IMR-90 (cell line): ENCODE results near the gene CYBRD1.
A peak's percentile ranks its signal among the peaks of the same experiment; 100 is the strongest.

Experiments
- BHLHE40 ChIP-seq: fragments of 150-350 bp; IDR thresholded peaks from 2 replicates; pipeline ENCODE4 v1.6.1; 2016; ENCODE audit warnings: mild to moderate bottlenecking, low read depth, low read length
- CHD1 ChIP-seq: IDR thresholded peaks from 2 replicates; pipeline ENCODE4 v1.6.1; 2012; ENCODE audit warnings: low read depth, low read length, improper control_type of control experiment
- CTCF ChIP-seq: conservative IDR thresholded peaks from 2 replicates; pipeline ENCODE4 v1.5.1; 2012; ENCODE audit warnings: mild to moderate bottlenecking, low read depth, low read length, improper control_type of control experiment
- FOS ChIP-seq: fragments of 150-350 bp; IDR thresholded peaks from 2 replicates; pipeline ENCODE4 v1.6.1; 2016; ENCODE audit warnings: low read depth, low read length
- MAFK ChIP-seq: IDR thresholded peaks from 2 replicates; pipeline ENCODE4 v1.6.1; 2012; ENCODE audit warnings: low read depth, low read length, improper control_type of control experiment
- MAZ ChIP-seq: IDR thresholded peaks from 2 replicates; pipeline ENCODE4 v1.6.1; 2012; ENCODE audit warnings: low read depth, mild to moderate bottlenecking, low read length, improper control_type of control experiment, moderate library complexity, borderline replicate concordance
- MXI1 ChIP-seq: IDR thresholded peaks from 2 replicates; pipeline ENCODE4 v1.6.1; 2012; ENCODE audit warnings: low read depth, mild to moderate bottlenecking, low read length, moderate library complexity, borderline replicate concordance
- POLR2A ChIP-seq: IDR thresholded peaks from 2 replicates; pipeline ENCODE4 v1.6.1; 2012; ENCODE audit warnings: mild to moderate bottlenecking, low read depth, low read length
- RAD21 ChIP-seq: IDR thresholded peaks from 2 replicates; pipeline ENCODE4 v1.6.1; 2012; ENCODE audit warnings: low read length, improper control_type of control experiment
- RCOR1 ChIP-seq: IDR thresholded peaks from 2 replicates; pipeline ENCODE4 v1.6.1; 2012; ENCODE audit warnings: mild to moderate bottlenecking, low read length, improper control_type of control experiment; ENCODE audit not compliant: insufficient replicate concordance
- SMC3 ChIP-seq: fragments of 150-350 bp; IDR thresholded peaks from 2 replicates; pipeline ENCODE4 v1.6.1; 2016; ENCODE audit warnings: low read depth, mild to moderate bottlenecking, antibody characterized with exemption, low read length, moderate library complexity
- TF ChIP-seq, protein P1 (sequence below): fragments of 150-350 bp; IDR thresholded peaks from 2 replicates; pipeline ENCODE4 v1.6.1; 2017; ENCODE audit warnings: mild to moderate bottlenecking, antibody characterized with exemption, low read length, low read depth

DNA sequence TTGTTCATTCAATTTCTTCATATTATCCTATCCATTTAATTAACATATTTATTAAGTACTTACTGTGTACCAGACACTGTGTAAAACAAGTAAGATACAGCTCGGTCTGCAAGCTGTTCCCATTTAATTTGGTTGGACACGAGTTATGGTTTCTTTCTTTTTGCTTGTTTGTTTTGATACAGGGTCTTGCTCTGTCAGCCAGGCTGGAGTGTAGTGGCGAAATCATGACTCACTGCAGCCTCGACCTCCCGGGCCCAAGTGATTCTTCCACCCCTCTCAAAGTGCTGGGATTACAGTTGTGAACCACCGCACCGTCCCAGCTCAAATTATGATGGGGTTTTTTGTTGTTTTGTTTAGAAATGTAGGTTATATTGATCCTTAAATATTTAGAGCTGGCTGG, 9.0 kb downstream of the CYBRD1 start:
- TF ChIP-seq RCOR1 (no peak), CTCF (no peak), CHD1 (no peak), POLR2A (no peak), MAZ (no peak), SMC3 (no peak), MXI1 (peak; percentile 35; the same call in 1 of the 2 replicates), MAFK (no peak), BHLHE40 (no peak), RAD21 (no peak), FOS (peak; percentile 85)
- TF ChIP-seq, protein P1, sequence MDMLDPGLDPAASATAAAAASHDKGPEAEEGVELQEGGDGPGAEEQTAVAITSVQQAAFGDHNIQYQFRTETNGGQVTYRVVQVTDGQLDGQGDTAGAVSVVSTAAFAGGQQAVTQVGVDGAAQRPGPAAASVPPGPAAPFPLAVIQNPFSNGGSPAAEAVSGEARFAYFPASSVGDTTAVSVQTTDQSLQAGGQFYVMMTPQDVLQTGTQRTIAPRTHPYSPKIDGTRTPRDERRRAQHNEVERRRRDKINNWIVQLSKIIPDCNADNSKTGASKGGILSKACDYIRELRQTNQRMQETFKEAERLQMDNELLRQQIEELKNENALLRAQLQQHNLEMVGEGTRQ: no peak
